NB4 (cell line): Measurements from ENCODE around the gene CUL1.
"Not testable (repeated sequence)": the region's sequence is repeated elsewhere in the genome, so short reads cannot be mapped to it uniquely, and the experiment has no call there.

Experiments used
- DNase-seq: peaks from one replicate; pipeline ENCODE4 v3.0.0; 2010; ENCODE audit warnings: low read depth
- H3K4me3 ChIP-seq: one replicate; pipeline ENCODE4 v1.5.1; 2011; ENCODE audit warnings: mild to moderate bottlenecking, low read depth, low read length, moderate library complexity
- CTCF ChIP-seq: IDR thresholded peaks from one replicate; pipeline ENCODE4 v1.5.1; 2012; ENCODE audit warnings: low read depth, low read length
- MAX ChIP-seq: IDR thresholded peaks from 2 replicates; pipeline ENCODE4 v1.6.1; 2011; ENCODE audit warnings: low read depth, low read length
- MYC ChIP-seq: IDR thresholded peaks from 2 replicates; pipeline ENCODE4 v1.6.1; 2011; ENCODE audit warnings: low read depth, low read length
- POLR2A ChIP-seq: IDR thresholded peaks from 2 replicates; pipeline ENCODE4 v1.6.1; 2011; ENCODE audit warnings: mild to moderate bottlenecking; ENCODE audit not compliant: insufficient read length; ENCODE audit errors: extremely low read depth

Gene CUL1

GRCh38 chr7:148702876-148703670 lies 4.4 kb downstream of the CUL1 start:
- TF ChIP-seq CTCF: no peak
- no peak for TF ChIP-seq MYC
- TF ChIP-seq MAX: no peak
- TF ChIP-seq POLR2A: no peak
- peak overlapping the region; percentile 6 for H3K4me3 ChIP-seq
- no peak for DNase-seq

- not testable (repeated sequence) for H3K4me3 ChIP-seq, DNase-seq
Measured at GRCh38 chr7:148703671-148703962, 4.9 kb downstream of the CUL1 start.

GRCh38 chr7:148704189-148704588 lies 5.5 kb downstream of the CUL1 start:
- H3K4me3 ChIP-seq: no peak overlapping the region
- DNase-seq: no peak
- no peak for TF ChIP-seq CTCF
- TF ChIP-seq POLR2A: no peak
- TF ChIP-seq MAX: no peak
- TF ChIP-seq MYC: no peak

GRCh38 chr7:148704970-148705369 lies 6.3 kb downstream of the CUL1 start:
- DNase-seq: no peak
- no peak overlapping the region for H3K4me3 ChIP-seq
- no peak for TF ChIP-seq CTCF
- no peak for TF ChIP-seq POLR2A
- TF ChIP-seq MAX: no peak
- TF ChIP-seq MYC: no peak

- DNase-seq: no peak
- TF ChIP-seq MYC (no peak), MAX (no peak), POLR2A (no peak), CTCF (no peak)
Measured at GRCh38 chr7:148706368-148706767, 7.7 kb downstream of the CUL1 start.

GRCh38 chr7:148708026-148708885 lies 9.6 kb downstream of the CUL1 start:
- no peak overlapping the region for H3K4me3 ChIP-seq
- DNase-seq: peak; percentile 51
- no peak for TF ChIP-seq CTCF
- no peak for TF ChIP-seq MYC
- TF ChIP-seq POLR2A: no peak
- TF ChIP-seq MAX: no peak

More at GRCh38 chr7:148706368-148706767, 7.7 kb downstream of the CUL1 start:
- no peak overlapping the region for H3K4me3 ChIP-seq
